NOMO-1 (cell line): Measurements from ENCODE around the gene TNS3.

Experiments used
- DNase-seq, 2 experiments: peaks; one replicate each; lab custom pipeline; 2025; ENCODE audit not compliant: unreplicated experiment in 2 of 2; lab: John Stamatoyannopoulos, UW

Gene TNS3

GRCh38 chr7:47490501-47491265, 91.2 kb downstream of the TNS3 start:
- no peak for DNase-seq

DNA sequence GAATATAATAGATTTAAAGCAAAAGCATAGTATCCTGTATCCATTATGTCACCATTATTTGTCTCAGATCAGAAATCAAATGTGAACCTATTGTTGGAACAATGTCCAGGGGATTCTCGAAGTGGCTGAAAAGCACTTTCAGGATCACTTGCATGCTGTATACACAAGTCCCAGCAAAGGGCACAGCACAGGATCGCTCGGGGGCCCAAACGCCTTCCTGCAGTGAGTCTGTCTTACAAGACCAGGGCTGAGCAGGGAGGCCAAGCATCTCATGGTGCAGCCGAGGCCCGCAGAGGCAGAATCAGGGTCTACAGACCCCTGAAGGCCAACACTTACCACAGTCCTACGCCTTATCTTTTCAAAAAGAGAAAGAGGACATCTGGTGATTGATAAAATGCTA, 92.3 kb downstream of the TNS3 start:
- DNase-seq, result no peak

DNA sequence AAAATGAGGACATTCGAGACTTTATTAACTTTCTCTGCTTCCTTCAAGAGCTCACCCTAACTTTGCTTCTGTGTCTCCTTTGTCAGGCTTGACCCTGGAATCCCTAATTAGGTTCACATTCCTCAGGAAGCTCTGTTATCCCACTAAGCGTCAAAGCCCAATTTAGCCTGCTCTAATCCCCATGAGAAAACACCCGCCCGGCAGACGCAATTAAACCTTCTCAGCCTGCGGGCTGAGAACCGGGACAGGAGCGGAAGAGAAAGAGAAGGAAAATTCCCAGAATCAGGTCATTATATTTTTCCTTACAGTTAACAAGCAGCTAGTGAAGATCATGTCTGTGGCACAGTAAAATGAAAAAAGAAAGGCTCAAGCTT, 93.0 kb downstream of the TNS3 start:
- DNase-seq, result no peak

DNA sequence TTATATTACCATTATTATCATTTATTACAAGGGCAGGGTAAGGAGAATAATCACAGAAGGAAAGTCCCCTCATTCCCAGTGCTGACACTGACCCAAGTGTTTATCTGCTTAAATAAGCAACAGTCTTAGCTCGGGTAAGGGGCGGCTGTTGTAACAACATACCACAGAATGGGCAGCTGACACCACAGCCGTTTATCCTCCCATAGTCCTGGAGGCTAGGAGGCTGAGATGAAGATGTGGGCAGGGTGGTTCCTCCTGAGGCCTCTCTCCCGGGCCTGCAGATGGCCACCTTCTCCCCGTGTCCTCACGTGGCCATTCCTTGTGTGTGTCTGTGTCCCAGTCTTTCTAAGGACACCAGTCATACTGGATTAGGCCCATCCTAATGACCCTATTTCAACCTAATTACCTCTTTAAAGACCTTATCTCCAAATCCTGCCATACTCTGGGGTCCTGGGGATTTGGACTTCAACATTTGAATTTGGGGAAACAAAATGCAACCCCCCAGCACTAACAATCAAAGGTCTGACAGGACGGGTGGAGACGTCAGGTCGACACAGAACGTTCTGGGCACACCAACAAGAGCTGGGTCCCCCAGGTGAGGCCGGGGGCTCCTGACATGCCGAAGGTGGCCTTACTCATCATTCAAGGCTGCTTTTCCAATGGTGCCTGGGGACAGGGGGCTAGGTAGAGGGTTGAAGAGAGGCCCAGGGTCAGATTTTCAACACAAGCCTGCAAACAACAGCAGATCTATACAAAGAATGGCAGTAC, 93.5 kb downstream of the TNS3 start:
- no peak for DNase-seq

- DNase-seq, result no peak
Measured at GRCh38 chr7:47485640-47486435, 96.1 kb downstream of the TNS3 start.

GRCh38 chr7:47484923-47485639, 96.8 kb downstream of the TNS3 start:
- no peak for DNase-seq

GRCh38 chr7:47484457-47484856, 97.5 kb downstream of the TNS3 start:
- no peak for DNase-seq

GRCh38 chr7:47483604-47484273, 98.2 kb downstream of the TNS3 start:
- DNase-seq, result peak; percentile 1 to 7

DNA sequence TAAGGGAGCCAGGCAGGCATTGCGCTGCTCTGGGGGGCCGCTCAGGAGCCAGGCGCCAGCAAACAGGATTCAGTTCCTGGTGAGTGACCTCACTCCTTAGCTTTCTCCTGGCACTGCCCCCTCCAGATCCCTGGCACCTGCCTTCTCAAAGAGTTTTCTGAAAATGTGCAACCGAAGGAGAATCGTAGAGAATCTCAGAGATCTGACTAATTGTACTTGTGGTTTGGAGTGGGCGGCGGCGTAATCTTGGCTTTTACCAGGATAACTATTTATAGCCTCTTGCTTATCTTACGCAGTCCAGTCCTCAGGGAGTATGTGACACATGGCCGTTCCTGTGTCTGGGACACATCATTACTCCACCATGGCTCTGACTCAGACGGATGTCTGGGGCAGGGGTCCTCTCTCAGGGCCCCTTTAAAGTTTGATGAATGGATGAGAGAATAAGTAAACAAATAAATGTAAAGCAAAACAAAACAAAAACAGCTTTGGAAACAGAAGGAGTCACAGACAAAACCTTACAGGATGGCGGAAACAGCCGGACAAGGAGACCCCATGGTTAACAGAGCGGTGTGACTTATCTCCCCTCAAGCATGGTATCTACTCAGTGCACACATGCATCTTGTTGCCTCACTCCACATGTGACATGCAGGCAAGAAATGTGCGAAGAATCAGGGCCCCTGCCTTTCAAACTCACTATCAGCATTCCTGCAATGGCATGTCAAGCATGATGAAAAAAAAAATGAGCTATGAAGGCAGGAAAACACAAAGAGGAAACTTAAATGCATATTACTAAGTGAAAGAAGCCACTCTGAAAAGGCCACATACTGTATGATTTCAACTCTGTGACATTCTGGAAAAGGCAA, 99.7 kb downstream of the TNS3 start:
- DNase-seq, result peak; percentile 63 to 78

- no peak for DNase-seq
Measured at GRCh38 chr7:47481541-47482012, 100.3 kb downstream of the TNS3 start.

DNA sequence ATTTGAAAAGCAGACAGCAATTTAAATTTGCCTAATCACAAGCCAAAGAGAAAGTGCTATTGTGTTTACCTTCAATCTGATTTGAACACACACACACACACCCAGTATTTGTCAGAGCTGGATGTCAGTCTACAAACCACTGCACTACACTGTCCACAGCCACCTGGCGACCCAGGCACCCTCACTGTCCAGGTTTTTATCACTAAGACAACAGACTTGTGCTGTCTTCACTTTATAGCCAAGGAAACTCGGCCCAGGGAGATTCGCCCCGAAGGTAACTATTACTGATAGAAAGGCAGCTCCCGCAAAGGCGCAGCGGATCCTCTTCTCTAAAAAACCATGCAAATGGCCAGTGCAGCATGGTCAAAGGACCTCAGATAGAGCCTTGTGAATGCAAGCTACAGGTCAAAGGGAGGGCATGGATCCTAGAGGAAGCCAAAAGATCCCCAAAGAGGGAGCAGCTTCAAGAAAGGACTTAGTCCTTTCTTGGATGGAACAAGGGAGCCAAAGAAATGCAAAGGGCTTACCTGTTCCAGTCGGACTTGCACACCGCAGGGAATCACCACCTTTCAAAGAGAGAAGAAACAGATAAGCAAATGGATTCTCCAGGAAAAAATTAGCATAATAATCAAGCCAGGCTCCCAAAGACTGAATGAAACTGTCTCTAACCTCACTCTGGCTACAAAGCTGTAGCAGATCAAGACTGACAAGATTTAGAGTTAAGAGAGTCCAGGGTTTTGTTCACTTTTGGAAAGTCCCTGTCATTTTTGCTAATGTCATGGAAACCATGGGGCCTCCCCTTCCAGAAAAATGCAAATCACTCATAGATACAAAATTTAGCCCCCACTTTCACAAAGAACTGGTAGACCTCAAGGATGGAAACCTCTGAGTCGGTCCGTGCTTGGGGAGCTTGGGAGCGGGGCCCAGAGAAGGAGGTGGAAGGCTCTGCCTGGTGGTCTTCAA, 101.1 kb downstream of the TNS3 start:
- DNase-seq, result no peak

GRCh38 chr7:47479821-47480575, 101.9 kb downstream of the TNS3 start:
- no peak for DNase-seq

GRCh38 chr7:47478926-47479711, 102.8 kb downstream of the TNS3 start:
- no peak for DNase-seq

- no peak for DNase-seq
Measured at GRCh38 chr7:47478017-47478344, 103.9 kb downstream of the TNS3 start.

- no peak for DNase-seq
Measured at GRCh38 chr7:47477191-47478016, 104.5 kb downstream of the TNS3 start.

DNA sequence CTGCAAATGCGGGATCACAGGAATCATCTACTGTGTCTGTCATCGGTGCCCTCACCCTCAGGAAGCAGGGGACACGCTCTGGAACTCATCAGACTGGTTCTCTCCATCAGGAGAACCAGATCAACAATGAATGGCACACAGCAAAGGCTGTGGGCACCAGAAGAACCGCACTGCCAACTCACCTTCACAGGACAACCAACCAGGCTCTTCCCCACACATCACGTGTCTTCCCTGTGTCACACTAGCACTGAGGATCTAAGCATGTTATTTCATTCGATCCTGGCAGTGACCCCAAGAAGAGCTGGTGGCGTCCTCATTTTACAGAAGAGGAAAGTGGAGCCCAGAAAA, 106.1 kb downstream of the TNS3 start:
- no peak for DNase-seq
